Muscle of back (tissue), 10 donors: ENCODE results near the gene OCLN. TPM values are rescaled to one million over a fixed set of nuclear protein-coding genes. Genes with fewer than 3 reads are reported as not detected.

Source experiments
- polyA plus RNA-seq, 10 donors: library from polyadenylated mRNA; unstranded; fragments of 120-200 nt; gene quantifications; one replicate each; pipeline ENCODE4 v1.2.1, GENCODE V29; 2013; ENCODE audit not compliant: insufficient read length in 10 of 10

OCLN gene
- polyA plus RNA-seq, 10 donors, result 0.81 to 5.2 (median 2.1) TPM

Other genes with a start within 250 kb of the OCLN start
- gene CCDC125, start 160.0 kb upstream of the OCLN start, polyA plus RNA-seq, result 1 to 10 TPM; 2.9 to 6.3 (median 4.0) TPM
- gene AK6, start 123.3 kb upstream of the OCLN start, polyA plus RNA-seq, result 10 to 100 TPM; 36.6 to 57.2 (median 48.0) TPM
- 10 to 100 TPM; 32.7 to 43.8 (median 40.1) TPM for gene TAF9, start 123.3 kb upstream of the OCLN start, polyA plus RNA-seq
- 10 to 100 TPM; 21.8 to 31.7 (median 26.3) TPM for gene RAD17, start 123.0 kb upstream of the OCLN start, polyA plus RNA-seq
- gene MARVELD2, start 77.7 kb upstream of the OCLN start, polyA plus RNA-seq, result 1 to 10 TPM in 1 of 10 donors, under 1 TPM in 9; 0.09 to 1.1 (median 0.28) TPM
- gene GTF2H2C, start 67.4 kb downstream of the OCLN start, polyA plus RNA-seq, result 10 to 100 TPM; 22.4 to 53.3 (median 28.1) TPM